Measurements from ENCODE around the gene ZNF385B. TPM values are rescaled to one million over a fixed set of nuclear protein-coding genes. Genes with fewer than 3 reads are reported as not detected.

Gene ZNF385B
- total RNA-seq, 1 donor from 2014 or later, result not detected

- no peak for DNase-seq (ENCODE audit: low read depth in 2 of 2)
These were observed 305.0 kb downstream of the ZNF385B start for GRCh38 chr2:179556425-179556824.

- no peak for DNase-seq (ENCODE audit: low read depth in 2 of 2)
These were observed 305.6 kb downstream of the ZNF385B start for GRCh38 chr2:179555691-179556283.

- DNase-seq (ENCODE audit: low read depth in 2 of 2), result no peak
These were observed 306.6 kb downstream of the ZNF385B start for GRCh38 chr2:179554639-179555386.

GRCh38 chr2:179553382-179553781 is 308.0 kb downstream of the ZNF385B start:
- DNase-seq (ENCODE audit: low read depth in 2 of 2), result no peak

GRCh38 chr2:179551539-179552045 is 309.8 kb downstream of the ZNF385B start:
- no peak for DNase-seq (ENCODE audit: low read depth in 2 of 2)

- no peak for DNase-seq (ENCODE audit: low read depth in 2 of 2)
These were observed 310.6 kb downstream of the ZNF385B start for GRCh38 chr2:179550849-179551248.

- no peak for DNase-seq (ENCODE audit: low read depth in 2 of 2)
These were observed 311.2 kb downstream of the ZNF385B start for GRCh38 chr2:179550214-179550613.

- DNase-seq (ENCODE audit: low read depth in 2 of 2), result no peak
These were observed 314.8 kb downstream of the ZNF385B start for GRCh38 chr2:179546656-179547055.

- no peak for DNase-seq (ENCODE audit: low read depth in 2 of 2)
These were observed 316.4 kb downstream of the ZNF385B start for GRCh38 chr2:179545024-179545423.

GRCh38 chr2:179543361-179543901 is 318.0 kb downstream of the ZNF385B start:
- DNase-seq (ENCODE audit: low read depth in 2 of 2), result no peak

- DNase-seq (ENCODE audit: low read depth in 2 of 2), result no peak
These were observed 319.8 kb downstream of the ZNF385B start for GRCh38 chr2:179541586-179541985.

- DNase-seq (ENCODE audit: low read depth in 2 of 2), result no peak
These were observed 322.3 kb downstream of the ZNF385B start for GRCh38 chr2:179539124-179539511.

- DNase-seq (ENCODE audit: low read depth in 2 of 2), result no peak
These were observed 322.8 kb downstream of the ZNF385B start for GRCh38 chr2:179538406-179539123.

- DNase-seq (ENCODE audit: low read depth in 2 of 2), result no peak
These were observed 325.2 kb downstream of the ZNF385B start for GRCh38 chr2:179536185-179536584.

- no peak for DNase-seq (ENCODE audit: low read depth in 2 of 2)
These were observed 327.5 kb downstream of the ZNF385B start for GRCh38 chr2:179533875-179534274.

GRCh38 chr2:179532863-179533278 is 328.5 kb downstream of the ZNF385B start:
- DNase-seq (ENCODE audit: low read depth in 2 of 2), result no peak

GRCh38 chr2:179528576-179529069 is 332.8 kb downstream of the ZNF385B start:
- DNase-seq (ENCODE audit: low read depth in 2 of 2), result no peak

- DNase-seq (ENCODE audit: low read depth in 2 of 2), result no peak
These were observed 336.1 kb downstream of the ZNF385B start for GRCh38 chr2:179525340-179525739.

- no peak for DNase-seq (ENCODE audit: low read depth in 2 of 2)
These were observed 336.5 kb downstream of the ZNF385B start for GRCh38 chr2:179524809-179525339.

- DNase-seq (ENCODE audit: low read depth in 2 of 2), result no peak
These were observed 339.5 kb downstream of the ZNF385B start for GRCh38 chr2:179521944-179522343.

- no peak for DNase-seq (ENCODE audit: low read depth in 2 of 2)
These were observed 342.6 kb downstream of the ZNF385B start for GRCh38 chr2:179518830-179519229.

- DNase-seq (ENCODE audit: low read depth in 2 of 2), result no peak
These were observed 348.2 kb downstream of the ZNF385B start for GRCh38 chr2:179513181-179513580.

Measured in lung microvascular endothelial cell (primary cell).